MG63 (cell line): ENCODE data around the gene RNF115. TPM values are rescaled to one million over a fixed set of nuclear protein-coding genes. Genes with fewer than 3 reads are reported as not detected.

Experiments used
- DNase-seq: peaks from one replicate; pipeline ENCODE4 v3.0.0-alpha.2; 2020
- H3K27me3 ChIP-seq: fragments of 250-450 bp; sonication (Bioruptor Pico); 2 replicates; pipeline ENCODE4 v1.5.1; 2020; ENCODE audit warnings: mild to moderate bottlenecking, moderate library complexity
- H3K36me3 ChIP-seq: fragments of 250-450 bp; sonication (Bioruptor Pico); 2 replicates; pipeline ENCODE4 v1.5.1; 2020; ENCODE audit warnings: mild to moderate bottlenecking, moderate library complexity
- H3K4me3 ChIP-seq: fragments of 250-450 bp; sonication (Bioruptor Pico); 2 replicates; pipeline ENCODE4 v1.5.1; 2020; ENCODE audit warnings: mild to moderate bottlenecking, moderate library complexity
- H3K9me3 ChIP-seq: fragments of 250-450 bp; sonication (Bioruptor Pico); 2 replicates; pipeline ENCODE4 v1.5.1; 2020; ENCODE audit warnings: mild to moderate bottlenecking, moderate library complexity
- total RNA-seq: library from RNA; depleted of rRNA; stranded (reverse); fragments of >200 nt; shearing (Covaris generic); gene quantifications from 2 replicates; pipeline ENCODE4 v1.2.3, GENCODE V29; 2014; ENCODE audit warnings: low replicate concordance; rRNA removed

Gene RNF115
- total RNA-seq, 1 experiment from 2014 or later, result 11.3 TPM

GRCh38 chr1:145702826-145703225 is 121.1 kb downstream of the RNF115 start:
- H3K4me3 ChIP-seq, result no peak overlapping the region
- H3K9me3 ChIP-seq, result no peaks in the 10 kb centered on the region

DNA sequence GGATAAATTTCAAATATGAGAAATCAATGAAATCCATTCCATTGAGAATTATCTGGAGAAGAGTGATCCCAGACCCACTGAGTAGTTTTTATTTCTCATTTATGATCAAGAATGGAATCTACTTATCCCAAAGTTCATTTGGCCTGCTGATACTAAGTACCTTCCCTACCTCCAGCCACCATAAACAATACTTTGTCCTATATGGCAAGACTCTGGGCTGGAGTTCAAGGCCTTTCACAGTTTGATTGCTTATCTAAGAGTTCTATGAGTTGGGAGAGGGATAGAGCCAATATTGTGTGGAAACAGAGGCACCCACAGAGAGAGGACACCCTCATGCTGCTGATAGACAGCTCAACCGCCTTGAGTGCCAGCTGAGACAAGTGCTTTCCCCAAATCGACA is 121.8 kb downstream of the RNF115 start:
- Histone ChIP-seq H3K36me3 (no peaks in the 10 kb centered on the region), H3K4me3 (no peak overlapping the region), H3K9me3 (no peaks in the 10 kb centered on the region), H3K27me3 (no peaks in the 10 kb centered on the region)
- no peak for DNase-seq

More at GRCh38 chr1:145702826-145703225, 121.1 kb downstream of the RNF115 start:
- no peaks in the 10 kb centered on the region for H3K36me3 ChIP-seq
- no peaks in the 10 kb centered on the region for H3K27me3 ChIP-seq
- DNase-seq, result no peak

GRCh38 chr1:145701306-145701862 is 122.5 kb downstream of the RNF115 start:
- no peak overlapping the region for H3K4me3 ChIP-seq
- H3K36me3 ChIP-seq, result no peaks in the 10 kb centered on the region
- no peak for DNase-seq
- no peaks in the 10 kb centered on the region for H3K9me3 ChIP-seq
- H3K27me3 ChIP-seq, result no peaks in the 10 kb centered on the region

DNA sequence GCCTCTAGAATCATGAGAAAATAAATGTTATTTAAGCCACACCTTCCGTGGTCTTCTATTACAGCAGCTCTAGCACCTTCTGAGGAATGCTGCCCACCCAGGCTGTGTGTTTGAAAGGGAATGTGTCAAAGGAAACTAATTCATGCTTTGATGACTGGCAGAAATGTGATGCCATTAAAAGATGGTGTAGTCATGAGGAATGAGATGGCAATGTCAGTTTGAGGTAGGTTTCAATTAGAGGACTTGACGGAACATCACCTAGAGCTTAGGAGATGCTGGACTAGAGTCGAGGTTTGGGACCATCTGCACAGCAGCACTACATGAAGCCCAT is 127.3 kb downstream of the RNF115 start:
- no peak overlapping the region for H3K4me3 ChIP-seq
- no peaks in the 10 kb centered on the region for H3K27me3 ChIP-seq
- H3K36me3 ChIP-seq, result no peaks in the 10 kb centered on the region
- no peak for DNase-seq
- no peaks in the 10 kb centered on the region for H3K9me3 ChIP-seq

- H3K36me3 ChIP-seq, result no peaks in the 10 kb centered on the region
- no peaks in the 10 kb centered on the region for H3K9me3 ChIP-seq
- H3K27me3 ChIP-seq, result no peaks in the 10 kb centered on the region
- no peak overlapping the region for H3K4me3 ChIP-seq
- DNase-seq, result no peak
Measured at GRCh38 chr1:145695821-145696629, 127.9 kb downstream of the RNF115 start.

GRCh38 chr1:145692785-145693443 is 131.0 kb downstream of the RNF115 start:
- no peak for DNase-seq
- no peak overlapping the region for H3K4me3 ChIP-seq
- no peaks in the 10 kb centered on the region for H3K9me3 ChIP-seq
- H3K27me3 ChIP-seq, result no peaks in the 10 kb centered on the region
- H3K36me3 ChIP-seq, result no peaks in the 10 kb centered on the region

DNA sequence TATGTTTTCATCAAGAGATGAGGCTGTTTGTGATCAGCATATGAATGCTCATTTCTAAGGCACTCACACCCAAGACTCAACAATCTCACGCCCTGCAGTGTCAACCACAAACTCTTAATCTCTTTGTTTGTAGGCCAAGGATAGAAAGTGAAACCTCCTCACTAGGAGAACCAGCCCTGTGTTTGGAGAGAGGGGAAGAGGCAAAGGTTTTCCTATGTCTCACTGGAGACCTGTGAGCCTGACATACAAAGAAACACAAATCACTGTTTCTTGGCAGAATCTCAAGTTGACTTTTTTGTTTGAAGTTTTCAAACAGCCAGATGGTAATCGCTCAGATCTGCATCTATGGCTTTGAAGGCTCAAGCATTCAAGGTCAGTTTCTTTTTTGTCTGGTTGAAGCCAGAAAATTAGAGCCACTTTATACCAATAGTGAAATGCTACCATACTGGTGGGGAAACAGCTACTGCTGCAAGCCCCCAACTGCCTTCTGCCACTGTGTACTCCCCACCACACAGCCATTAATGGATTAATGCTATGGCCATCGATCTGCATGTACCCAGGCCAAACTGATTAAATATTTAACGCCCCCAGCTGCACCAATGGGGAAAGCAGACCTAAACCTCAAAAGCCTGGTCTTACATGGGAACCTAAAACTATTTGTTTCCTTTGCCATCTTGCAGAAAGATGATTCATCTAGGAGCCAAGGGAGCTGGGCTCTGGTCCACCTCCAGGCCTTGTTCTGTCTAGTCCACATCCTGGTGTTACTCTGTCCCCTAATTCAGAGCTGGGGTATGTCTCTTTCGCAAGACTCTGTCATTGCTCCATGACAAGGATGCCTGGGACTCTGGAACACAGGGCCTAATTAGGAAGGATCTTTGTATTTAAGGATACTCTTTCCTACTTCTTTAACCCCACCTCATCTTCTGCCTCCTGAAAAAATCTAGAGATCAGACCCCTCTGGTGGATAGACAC is 133.0 kb downstream of the RNF115 start:
- Histone ChIP-seq H3K9me3 (no peaks in the 10 kb centered on the region), H3K27me3 (no peaks in the 10 kb centered on the region), H3K36me3 (no peaks in the 10 kb centered on the region), H3K4me3 (no peak overlapping the region)
- DNase-seq, result peak; percentile 78

- DNase-seq, result no peak
Measured at GRCh38 chr1:145689922-145690321, 134.0 kb downstream of the RNF115 start.

GRCh38 chr1:145688924-145689323 is 135.0 kb downstream of the RNF115 start:
- no peak for DNase-seq
- no peaks in the 10 kb centered on the region for H3K9me3 ChIP-seq
- no peaks in the 10 kb centered on the region for H3K27me3 ChIP-seq
- no peak overlapping the region for H3K4me3 ChIP-seq
- no peaks in the 10 kb centered on the region for H3K36me3 ChIP-seq

More at GRCh38 chr1:145689922-145690321, 134.0 kb downstream of the RNF115 start:
- no peaks in the 10 kb centered on the region for H3K36me3 ChIP-seq
- H3K9me3 ChIP-seq, result no peaks in the 10 kb centered on the region
- no peaks in the 10 kb centered on the region for H3K27me3 ChIP-seq
- no peak overlapping the region for H3K4me3 ChIP-seq

Other genes starting within 250 kb of the RNF115 start
- gene GPR89A, start 216.1 kb downstream of the RNF115 start, total RNA-seq, result 14.7 and 18.4 TPM in 2 replicates
- gene PDZK1, start 116.7 kb downstream of the RNF115 start, total RNA-seq, result not detected in 2 replicates
- gene CD160, start 104.6 kb downstream of the RNF115 start, total RNA-seq, result not detected in 2 replicates
- 30.9 and 34.8 TPM in 2 replicates for gene POLR3C, start 105 bp upstream of the RNF115 start, total RNA-seq
- gene NUDT17, start 21.5 kb upstream of the RNF115 start, total RNA-seq, result 0.59 TPM in 2 replicates
- gene PIAS3, start 35.0 kb upstream of the RNF115 start, total RNA-seq, result 5.6 and 11.0 TPM in 2 replicates
- not detected in 2 replicates for gene ANKRD35, start 61.8 kb upstream of the RNF115 start, total RNA-seq
- gene ITGA10, start 86.0 kb upstream of the RNF115 start, total RNA-seq, result 0.10 and 0.20 TPM in 2 replicates
- gene PEX11B, start 94.6 kb upstream of the RNF115 start, total RNA-seq, result 19.3 and 20.6 TPM in 2 replicates
- gene RBM8A, start 103.4 kb upstream of the RNF115 start, total RNA-seq, result 52.3 and 69.3 TPM in 2 replicates
- 30.0 and 38.9 TPM in 2 replicates for gene LIX1L, start 133.9 kb upstream of the RNF115 start, total RNA-seq
- 0.30 TPM in 1 of 2 replicates, not detected in the other for gene ANKRD34A, start 140.5 kb upstream of the RNF115 start, total RNA-seq
- gene POLR3GL, start 140.6 kb upstream of the RNF115 start, total RNA-seq, result 1.8 and 6.8 TPM in 2 replicates
- gene TXNIP, start 172.5 kb upstream of the RNF115 start, total RNA-seq, result 20.4 and 20.6 TPM in 2 replicates
- gene HJV, start 197.6 kb upstream of the RNF115 start, total RNA-seq, result not detected in 2 replicates